GM23338 (cell line): Measurements from ENCODE around the gene MARVELD2. TPM values are rescaled to one million over a fixed set of nuclear protein-coding genes. Genes with fewer than 3 reads are reported as not detected.

Experiments
- ATAC-seq: fragments of 200-7000 bp; cut with Tn5 transposase; 3 replicates; pipeline ENCODE4 v1.9.1; 2020
- DNase-seq: peaks from one replicate; pipeline ENCODE4 v3.0.0-alpha.2; 2015; ENCODE audit warnings: low spot score
- H2AFZ ChIP-seq: fragments of 200-600 bp; sonication (generic); 2 replicates; pipeline ENCODE4 v1.8.0; 2016; ENCODE audit warnings: antibody characterized with exemption, mild to moderate bottlenecking, moderate library complexity
- H3F3A ChIP-seq: fragments of 200-600 bp; sonication (generic); replicated peaks from 2 replicates; pipeline ENCODE4 v1.8.0; 2017; ENCODE audit warnings: antibody characterized with exemption, mixed run types, low read depth
- H3K27ac ChIP-seq: fragments of 200-600 bp; sonication (generic); 2 replicates; pipeline ENCODE4 v1.6.1; 2016; ENCODE audit warnings: low read depth
- H3K27me3 ChIP-seq: fragments of 200-600 bp; sonication (generic); 2 replicates; pipeline ENCODE4 v1.8.0; 2016; ENCODE audit warnings: mild to moderate bottlenecking, mixed run types, moderate library complexity; ENCODE audit not compliant: insufficient read depth
- H3K36me3 ChIP-seq: fragments of 200-600 bp; sonication (generic); 2 replicates; pipeline ENCODE4 v1.8.0; 2016; ENCODE audit warnings: mild to moderate bottlenecking; ENCODE audit not compliant: insufficient read depth
- H3K4me1 ChIP-seq: fragments of 200-600 bp; sonication (generic); 2 replicates; pipeline ENCODE4 v1.8.0; 2016; ENCODE audit warnings: mild to moderate bottlenecking, moderate library complexity; ENCODE audit not compliant: insufficient read depth
- H3K4me2 ChIP-seq: fragments of 200-600 bp; sonication (generic); 2 replicates; pipeline ENCODE4 v1.7.1; 2017; ENCODE audit warnings: mixed run types
- H3K4me3 ChIP-seq: fragments of 200-600 bp; sonication (generic); 2 replicates; pipeline ENCODE4 v1.6.1; 2016; ENCODE audit warnings: mixed run types
- H3K79me2 ChIP-seq: fragments of 200-600 bp; sonication (generic); replicated peaks from 2 replicates; pipeline ENCODE4 v1.8.0; 2017; ENCODE audit warnings: mild to moderate bottlenecking; ENCODE audit not compliant: insufficient read depth
- H3K9me2 ChIP-seq: fragments of 200-600 bp; sonication (generic); 2 replicates; pipeline ENCODE4 v1.8.0; 2017; ENCODE audit not compliant: insufficient read depth
- H4K20me1 ChIP-seq: fragments of 200-600 bp; sonication (generic); replicated peaks from 2 replicates; pipeline ENCODE4 v1.8.0; 2017; ENCODE audit warnings: mild to moderate bottlenecking; ENCODE audit not compliant: insufficient read depth
- H3K27ac Mint-ChIP-seq: 2 replicates; pipeline ENCODE4 v1.8.0; 2020; ENCODE audit warnings: inconsistent platforms, mild to moderate bottlenecking, moderate library complexity, mixed read lengths
- H3K27me3 Mint-ChIP-seq: 3 replicates; pipeline ENCODE4 v1.8.0; 2022; ENCODE audit warnings: low read depth, mild to moderate bottlenecking, moderate library complexity, mixed read lengths, inconsistent platforms; ENCODE audit not compliant: insufficient read depth, poor library complexity
- H3K36me3 Mint-ChIP-seq: 3 replicates; pipeline ENCODE4 v1.8.0; 2021; ENCODE audit warnings: low read depth, mild to moderate bottlenecking, inconsistent platforms, moderate library complexity, mixed read lengths
- H3K4me1 Mint-ChIP-seq: 3 replicates; pipeline ENCODE4 v1.8.0; 2020; ENCODE audit warnings: mild to moderate bottlenecking, inconsistent platforms, mixed read lengths
- H3K4me3 Mint-ChIP-seq: 3 replicates; pipeline ENCODE4 v1.8.0; 2021; ENCODE audit warnings: moderate library complexity, mild to moderate bottlenecking, inconsistent platforms, mixed read lengths
- H3K9me3 Mint-ChIP-seq: 3 replicates; pipeline ENCODE4 v1.8.0; 2020; ENCODE audit warnings: moderate library complexity, mild to moderate bottlenecking, inconsistent platforms, mixed read lengths
- CREB1 ChIP-seq: fragments of 250-450 bp; sonication (Bioruptor Pico); IDR thresholded peaks from 2 replicates; pipeline ENCODE4 v1.5.0; 2020; ENCODE audit warnings: low read depth, mild to moderate bottlenecking, moderate library complexity
- CTCF ChIP-seq, 2 experiments: fragments of 200-600 bp in 1 of 2; sonication (generic) in 1 of 2; conservative IDR thresholded peaks; 2 replicates each; pipeline versions ENCODE4 v1.5.1 to v1.6.1; 2016 to 2017; ENCODE audit warnings: antibody characterized with exemption in 2 of 2, low read depth in 2 of 2, mild to moderate bottlenecking in 2 of 2, moderate library complexity in 1 of 2
- ETS1 ChIP-seq: IDR thresholded peaks from 2 replicates; pipeline ENCODE4 v1.6.1; 2016; ENCODE audit warnings: antibody characterized with exemption
- EZH2 ChIP-seq: fragments of 200-600 bp; sonication (generic); IDR thresholded peaks from one replicate; pipeline ENCODE4 v1.8.0; 2017; ENCODE audit warnings: antibody characterized with exemption, mild to moderate bottlenecking, low read depth; ENCODE audit not compliant: unreplicated experiment
- EZH2phosphoT487 ChIP-seq: fragments of 200-600 bp; sonication (generic); IDR thresholded peaks from one replicate; pipeline ENCODE4 v1.8.1; 2018; ENCODE audit warnings: antibody characterized with exemption; ENCODE audit not compliant: unreplicated experiment
- JUNB ChIP-seq: IDR thresholded peaks from one replicate; pipeline ENCODE4 v1.6.1; 2016; ENCODE audit warnings: antibody characterized with exemption; ENCODE audit not compliant: unreplicated experiment
- NANOG ChIP-seq: IDR thresholded peaks from 2 replicates; pipeline ENCODE4 v1.6.1; 2016; ENCODE audit warnings: antibody characterized with exemption, borderline replicate concordance
- POLR2AphosphoS5 ChIP-seq: IDR thresholded peaks from 2 replicates; pipeline ENCODE4 v1.6.1; 2016; ENCODE audit warnings: antibody characterized with exemption, low read depth
- REST ChIP-seq: IDR thresholded peaks from one replicate; pipeline ENCODE4 v1.6.1; 2018; ENCODE audit warnings: antibody characterized with exemption; ENCODE audit not compliant: unreplicated experiment
- STAT1 ChIP-seq: IDR thresholded peaks from one replicate; pipeline ENCODE4 v1.6.1; 2016; ENCODE audit warnings: antibody characterized with exemption; ENCODE audit not compliant: unreplicated experiment
- ZNF114 ChIP-seq: fragments of 250-450 bp; sonication (Bioruptor Pico); IDR thresholded peaks from 2 replicates; pipeline ENCODE4 v1.5.0; 2020; ENCODE audit warnings: mild to moderate bottlenecking, moderate library complexity
- ZNF331 ChIP-seq: fragments of 250-450 bp; sonication (Bioruptor Pico); IDR thresholded peaks from 2 replicates; pipeline ENCODE4 v1.5.0; 2020; ENCODE audit warnings: low read depth, mild to moderate bottlenecking, moderate library complexity
- ZNF462 ChIP-seq: fragments of 250-450 bp; sonication (Bioruptor Pico); IDR thresholded peaks from 2 replicates; pipeline ENCODE4 v1.5.0; 2020; ENCODE audit warnings: mild to moderate bottlenecking, moderate library complexity
- polyA plus RNA-seq: library from polyadenylated mRNA; unstranded; fragments of >200 nt; fragmentation: Nextera tagmentation; extraction: Ambion mirVana; gene quantifications from 2 replicates; pipeline ENCODE4 v1.2.1, GENCODE V29; 2016
- total RNA-seq: library from RNA; depleted of rRNA; stranded (reverse); fragments of >200 nt; shearing (Covaris generic); gene quantifications from 2 replicates; pipeline ENCODE4 v1.2.3, GENCODE V29; 2014

The MARVELD2 gene
- total and polyA plus RNA-seq, 2 experiments from 2014 or later = 10.0 to 24.1 TPM

GRCh38 chr5:69450116-69450515 is 35.2 kb downstream of the MARVELD2 start:
- no peaks in the 10 kb centered on the region for H3K36me3 ChIP-seq
- H3K79me2 ChIP-seq = no peaks in the 10 kb centered on the region
- no peaks in the 10 kb centered on the region for H3K4me1 ChIP-seq
- H3K4me3 ChIP-seq = no peak overlapping the region
- H3K27me3 Mint-ChIP-seq = peaks cover 2% of the 10 kb centered on the region
- TF ChIP-seq EZH2 = no peak
- TF ChIP-seq POLR2AphosphoS5 = no peak
- no peak for TF ChIP-seq REST
- TF ChIP-seq NANOG = no peak
- no peak for TF ChIP-seq ZNF462 (CRISPR knock-in tag)
- no peak for TF ChIP-seq EZH2phosphoT487
- TF ChIP-seq JUNB = no peak
- no peak for TF ChIP-seq ZNF114 (CRISPR knock-in tag)
- no peak for TF ChIP-seq ETS1
- TF ChIP-seq ZNF331 (CRISPR knock-in tag) = no peak
- no peak for TF ChIP-seq CREB1 (CRISPR knock-in tag)
- TF ChIP-seq STAT1 = no peak
- no peak for TF ChIP-seq CTCF (conservative IDR thresholded peaks at IDR 0.05; ENCODE audit: low read depth in 2 of 2)
- no peak overlapping the region for H2AFZ ChIP-seq
- H3K9me2 ChIP-seq = no peaks in the 10 kb centered on the region
- no peak overlapping the region for H3K27ac Mint-ChIP-seq
- ATAC-seq = no peak
- H3K4me1 Mint-ChIP-seq = no peaks in the 10 kb centered on the region
- no peaks in the 10 kb centered on the region for H3K36me3 Mint-ChIP-seq
- no peak overlapping the region for H3K27ac ChIP-seq
- no peaks in the 10 kb centered on the region for H3K27me3 ChIP-seq
- H4K20me1 ChIP-seq = no peaks in the 10 kb centered on the region
- DNase-seq = no peak
- H3F3A ChIP-seq = no peaks in the 10 kb centered on the region
- no peak overlapping the region for H3K4me2 ChIP-seq
- H3K9me3 Mint-ChIP-seq = no peaks in the 10 kb centered on the region
- no peak overlapping the region for H3K4me3 Mint-ChIP-seq
